ENCODE results near the gene CAMSAP1.

Gene CAMSAP1

DNA sequence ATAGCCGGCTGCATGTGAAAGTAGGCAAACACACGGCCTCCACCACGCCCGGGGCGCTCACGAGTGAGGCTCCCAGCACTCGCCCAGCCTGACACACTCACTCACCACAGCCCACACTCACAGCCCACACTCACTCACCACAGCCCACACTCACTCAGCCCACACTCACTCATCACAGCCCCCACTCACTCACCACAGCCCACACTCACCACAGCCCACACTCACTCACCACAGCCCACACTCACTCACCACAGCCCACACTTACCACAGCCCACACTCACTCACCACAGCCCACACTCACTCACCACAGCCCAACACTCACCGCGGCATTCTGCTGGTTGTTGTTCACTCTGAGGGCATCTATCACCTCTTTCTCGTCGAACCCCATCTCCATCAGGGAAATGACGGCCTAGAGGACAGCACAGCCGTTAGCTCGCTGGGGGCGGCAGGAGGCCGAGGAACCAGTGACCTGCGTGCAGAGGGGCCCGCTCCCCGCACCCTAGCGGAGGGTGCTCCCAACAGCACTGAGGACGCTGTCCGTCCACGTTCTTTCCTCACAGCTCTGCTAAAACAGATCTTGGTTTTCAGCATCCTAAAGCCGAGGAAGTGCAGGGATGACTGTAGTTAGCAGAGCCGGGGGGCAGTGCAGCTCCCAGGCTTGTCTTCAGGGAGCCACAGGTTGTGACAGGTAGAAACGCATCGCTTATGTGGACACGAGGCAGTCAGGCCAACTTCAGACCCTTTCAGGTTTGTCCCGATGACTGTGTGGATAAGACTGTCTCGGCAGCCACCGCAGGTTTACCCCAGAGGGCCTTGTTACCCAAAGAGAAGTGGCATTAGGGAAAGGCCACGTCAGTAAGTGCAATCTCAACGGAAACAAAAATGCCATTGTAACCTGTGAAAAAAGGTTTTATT, 32.3 kb upstream of the CAMSAP1 start:
- DNase-seq = no peak

DNA sequence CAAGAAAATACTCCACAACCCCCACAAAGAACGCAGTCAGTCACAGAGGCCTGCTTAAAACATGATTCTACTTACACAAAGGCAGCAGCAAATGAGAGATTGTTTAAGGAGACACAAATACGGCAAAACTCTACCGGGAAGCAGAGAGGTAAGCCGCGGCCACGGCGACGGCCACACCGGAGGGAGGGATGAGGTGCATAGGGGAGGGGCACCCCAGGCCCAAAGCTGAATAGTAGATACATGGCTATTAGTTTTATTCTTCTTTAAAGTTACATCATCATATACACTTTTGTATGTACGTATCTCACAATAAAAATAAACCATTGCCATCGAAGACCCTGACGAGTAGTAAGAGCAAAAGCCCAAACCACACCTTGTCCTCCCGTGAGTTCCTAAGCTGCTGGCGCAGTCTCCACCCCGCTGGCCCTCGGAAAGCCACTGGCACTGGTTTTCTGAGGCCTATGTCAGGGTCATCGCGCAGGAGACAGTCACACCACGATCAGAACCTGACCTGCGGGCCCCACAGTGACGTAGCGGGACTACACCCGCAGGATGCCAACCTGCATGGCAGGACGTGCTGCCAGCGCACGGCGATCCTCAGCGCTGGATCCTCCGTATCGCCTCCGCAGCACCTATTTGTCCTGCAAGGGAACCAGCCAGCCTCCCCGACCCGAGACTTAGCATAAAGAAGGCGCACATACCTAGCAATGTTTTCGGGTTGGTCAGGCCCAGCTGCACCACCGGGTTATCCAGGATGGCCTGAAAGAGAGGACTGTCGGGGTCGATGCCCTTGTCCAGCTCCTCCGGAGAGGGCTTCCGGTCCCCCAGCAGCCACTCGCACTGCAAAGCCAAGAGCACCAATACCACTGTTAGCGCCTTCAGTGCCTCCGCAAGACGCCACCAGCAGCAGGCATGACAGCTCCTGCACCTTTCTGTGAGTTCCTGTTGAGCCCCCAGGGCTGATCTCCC, 30.5 kb upstream of the CAMSAP1 start:
- no peak for DNase-seq

DNA sequence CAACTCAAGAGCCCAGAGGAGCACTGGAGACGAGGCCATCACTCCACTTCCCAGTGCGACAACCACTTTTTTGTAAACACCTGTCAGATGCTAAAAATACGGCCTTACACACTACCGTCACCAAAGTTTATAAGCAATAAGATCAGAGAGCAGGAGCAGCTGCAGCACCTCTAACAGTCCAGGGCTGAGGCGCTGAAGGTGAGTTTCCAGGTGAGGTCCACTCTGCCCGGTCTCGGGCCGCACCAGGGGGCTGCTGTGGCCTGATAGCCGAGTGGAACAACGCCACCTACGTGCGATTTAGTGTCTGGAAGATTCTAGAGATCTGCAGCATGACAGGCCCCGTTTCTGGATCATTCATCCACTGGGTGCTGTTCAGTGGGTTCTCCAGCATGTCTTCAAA, 25.8 kb upstream of the CAMSAP1 start:
- DNase-seq = no peak

DNA sequence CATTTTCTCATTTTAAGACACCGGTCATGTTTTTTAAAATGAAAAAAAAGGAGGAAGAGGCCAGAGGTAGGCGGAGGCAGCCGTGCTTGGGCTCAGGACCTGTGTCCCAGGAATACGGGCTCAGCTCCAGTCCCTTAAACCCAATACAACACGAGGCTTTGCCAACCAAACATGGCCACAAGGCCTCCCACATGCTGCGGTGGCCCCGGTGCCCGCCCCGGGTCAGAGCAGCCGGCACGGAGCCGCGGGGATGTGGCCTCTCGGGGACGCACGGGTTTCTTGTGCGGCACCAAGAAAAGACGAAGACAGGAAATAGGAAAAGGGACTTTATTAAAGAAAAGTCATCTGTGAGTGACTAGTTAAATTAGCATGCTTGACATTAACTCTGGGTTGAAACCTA, 25.3 kb upstream of the CAMSAP1 start:
- DNase-seq = no peak

DNA sequence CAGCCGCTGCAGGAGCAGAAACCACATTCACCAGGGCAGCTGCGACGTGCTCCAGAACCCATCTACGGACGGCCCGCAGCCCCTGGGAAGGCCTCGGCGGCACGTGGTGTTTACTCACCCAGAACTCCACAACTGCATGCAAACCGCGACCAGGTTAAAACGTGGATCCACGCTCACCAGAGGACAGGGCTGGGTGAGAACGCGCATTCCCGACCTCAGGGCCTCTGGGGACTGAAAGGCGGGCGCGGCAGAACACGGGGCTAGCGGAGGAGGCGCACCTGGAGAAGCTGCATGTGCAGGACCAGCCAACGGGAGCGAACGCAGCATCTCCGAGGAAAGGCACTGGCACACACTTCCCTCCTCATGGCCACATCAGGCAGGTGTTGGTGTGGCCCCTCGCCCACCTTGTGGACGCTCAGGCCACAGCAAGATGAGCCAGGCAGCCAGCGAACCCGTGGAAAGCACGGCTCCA, 24.0 kb upstream of the CAMSAP1 start:
- no peak for DNase-seq

DNA sequence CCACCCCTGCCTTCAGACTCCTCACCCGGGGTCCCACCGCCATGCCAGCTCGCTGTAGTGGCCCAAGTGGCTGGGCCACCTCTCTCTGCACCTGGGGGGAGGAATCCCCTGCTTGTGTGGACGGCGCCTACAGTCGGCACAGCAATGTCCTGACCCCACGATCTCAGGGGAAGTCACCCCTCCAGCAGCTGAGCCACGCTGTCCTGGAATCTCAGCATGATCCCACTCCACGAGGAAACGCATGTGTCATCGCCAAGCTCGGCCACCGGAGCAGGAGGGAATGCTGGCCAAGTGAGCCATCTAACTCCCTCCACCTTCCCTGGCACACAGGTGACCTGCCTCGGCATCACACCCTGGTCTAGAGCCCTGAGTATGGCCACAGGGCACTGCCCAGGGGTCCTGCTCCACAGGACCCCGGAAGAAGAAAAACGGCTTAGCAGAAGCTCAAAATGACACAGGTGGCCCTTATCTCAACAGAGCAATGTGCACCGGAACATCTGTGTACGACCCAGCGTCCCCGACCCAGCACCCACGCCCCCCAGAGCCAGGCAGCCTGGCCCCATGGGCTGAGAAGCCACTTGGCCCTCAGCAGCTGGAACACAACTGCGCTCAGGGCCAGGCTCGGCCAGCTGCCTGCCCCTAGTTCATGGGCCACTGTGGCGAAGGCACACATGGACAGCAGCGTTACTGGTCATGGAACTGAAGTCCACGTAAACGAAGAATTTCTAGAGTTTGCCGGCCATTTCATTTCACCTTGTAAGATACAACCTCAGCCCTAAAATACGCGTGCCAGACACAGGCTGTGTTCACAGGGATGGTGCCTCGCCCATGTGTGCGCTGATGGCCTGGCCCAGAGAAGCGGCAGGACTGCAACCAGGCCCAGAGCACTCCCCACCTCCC, 23.4 kb upstream of the CAMSAP1 start:
- DNase-seq = no peak

DNA sequence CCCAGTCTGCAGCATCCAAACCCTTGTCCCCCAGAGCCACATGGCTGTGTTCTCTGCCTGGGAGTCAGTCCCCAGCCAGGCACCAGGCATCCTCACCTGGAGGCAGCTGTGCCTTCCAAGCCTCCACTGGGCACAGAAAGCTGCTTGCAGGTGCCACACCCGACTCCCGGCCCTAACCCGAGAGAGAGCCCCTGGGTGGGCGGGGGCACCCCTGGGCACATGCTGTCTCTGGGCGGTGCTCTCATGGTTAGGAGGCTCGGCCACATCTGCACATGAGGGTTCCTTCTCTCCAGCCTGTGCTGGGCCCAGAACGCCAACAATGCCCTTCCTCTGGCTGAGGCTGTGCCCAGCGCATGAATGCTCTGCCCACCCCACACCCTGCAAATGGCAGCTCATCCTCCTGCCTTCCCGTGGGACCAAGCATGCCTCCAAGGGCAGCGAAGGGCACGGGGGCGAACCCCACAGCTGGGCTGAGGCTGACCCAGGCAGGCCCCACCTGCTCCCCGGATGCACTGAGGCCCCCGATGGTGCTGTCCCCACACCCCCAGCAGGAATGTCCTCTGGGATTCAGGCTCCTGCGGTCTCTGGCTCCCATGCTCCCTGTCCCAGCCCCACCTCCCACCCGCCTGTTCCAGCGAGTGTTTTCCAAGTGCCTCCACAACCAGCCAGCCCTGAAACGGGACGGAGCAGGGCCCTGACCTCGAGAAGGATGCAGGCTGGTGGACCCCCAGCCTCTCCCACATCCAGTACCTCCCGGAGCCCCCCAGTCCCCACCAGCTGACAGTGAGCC, 22.5 kb upstream of the CAMSAP1 start:
- DNase-seq = no peak

DNA sequence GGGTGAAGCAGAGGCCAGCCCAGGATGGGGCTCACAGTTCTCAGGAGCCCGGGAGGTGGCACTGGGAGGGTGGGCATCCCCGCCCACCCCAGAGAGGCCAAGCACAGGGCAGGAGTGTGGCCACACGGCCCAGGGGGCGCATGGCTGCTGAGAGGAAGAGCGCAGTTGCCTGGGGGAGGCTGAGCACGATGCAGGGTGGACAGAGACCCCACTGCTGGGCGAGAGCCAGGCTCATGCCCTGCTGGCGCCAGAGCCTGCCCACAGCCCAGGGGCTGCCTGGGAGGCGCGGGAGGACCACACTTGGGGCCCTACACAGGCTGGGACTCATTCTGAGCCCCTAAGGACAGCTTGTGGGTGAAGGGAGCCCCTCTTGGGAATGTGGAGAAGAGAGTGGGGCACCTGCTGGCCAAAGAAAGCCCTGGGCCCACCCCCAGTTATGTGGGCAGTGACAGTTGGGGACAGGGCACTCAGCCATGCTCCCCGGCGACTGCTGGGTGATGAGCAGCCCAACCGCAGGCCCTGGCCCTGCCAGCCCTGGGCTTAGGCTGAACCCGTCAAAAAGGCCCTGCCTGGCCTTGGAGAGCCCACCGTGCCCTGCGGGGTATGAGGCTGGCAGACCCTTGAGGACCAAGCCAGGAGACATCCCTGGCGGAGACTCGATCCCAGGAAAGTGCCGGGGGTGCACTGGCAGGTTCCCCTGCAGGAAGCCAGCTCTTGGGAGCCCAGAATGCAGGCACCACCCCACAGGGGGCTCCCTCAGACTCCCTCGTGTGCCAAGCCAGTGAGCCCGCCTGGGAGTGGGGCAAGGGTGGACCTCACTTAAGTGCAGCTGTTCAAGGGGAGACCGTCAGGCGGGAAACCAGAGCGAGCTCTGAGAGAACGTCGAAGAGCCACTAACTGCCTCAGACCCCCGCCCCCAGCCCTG, 21.6 kb upstream of the CAMSAP1 start:
- no peak for DNase-seq

DNA sequence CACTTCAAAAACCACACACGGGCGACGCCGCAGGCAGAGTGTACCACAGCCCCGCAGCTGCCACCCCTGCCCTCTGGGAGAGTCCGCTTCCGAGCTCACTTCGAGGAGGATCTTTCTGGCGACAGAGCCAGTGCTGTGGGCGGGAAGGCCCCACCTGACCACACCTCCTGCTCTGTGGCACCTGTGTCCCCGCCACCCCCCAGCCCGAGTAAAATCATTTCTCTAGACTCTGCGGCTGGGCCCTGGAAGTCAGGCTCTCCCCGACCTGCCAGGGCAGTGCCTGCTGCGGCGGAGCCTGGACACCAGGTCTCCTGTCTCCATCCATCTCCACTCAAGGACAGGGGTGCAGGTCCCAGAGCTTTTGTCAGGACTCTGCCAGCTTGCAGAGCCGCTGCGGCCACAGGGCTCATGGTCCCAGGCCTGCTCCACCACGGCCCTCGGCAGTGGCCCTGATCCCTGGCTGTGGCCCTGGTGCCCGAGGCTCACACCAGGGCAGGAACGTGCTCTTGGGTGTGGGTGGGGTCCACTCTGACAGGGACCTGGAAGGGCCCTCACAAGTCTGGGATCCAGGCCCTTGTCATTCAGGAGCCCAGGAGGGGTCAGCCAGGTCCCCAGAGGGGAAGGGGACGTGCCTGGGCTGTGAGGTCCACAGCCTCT, 20.9 kb upstream of the CAMSAP1 start:
- no peak for DNase-seq

DNA sequence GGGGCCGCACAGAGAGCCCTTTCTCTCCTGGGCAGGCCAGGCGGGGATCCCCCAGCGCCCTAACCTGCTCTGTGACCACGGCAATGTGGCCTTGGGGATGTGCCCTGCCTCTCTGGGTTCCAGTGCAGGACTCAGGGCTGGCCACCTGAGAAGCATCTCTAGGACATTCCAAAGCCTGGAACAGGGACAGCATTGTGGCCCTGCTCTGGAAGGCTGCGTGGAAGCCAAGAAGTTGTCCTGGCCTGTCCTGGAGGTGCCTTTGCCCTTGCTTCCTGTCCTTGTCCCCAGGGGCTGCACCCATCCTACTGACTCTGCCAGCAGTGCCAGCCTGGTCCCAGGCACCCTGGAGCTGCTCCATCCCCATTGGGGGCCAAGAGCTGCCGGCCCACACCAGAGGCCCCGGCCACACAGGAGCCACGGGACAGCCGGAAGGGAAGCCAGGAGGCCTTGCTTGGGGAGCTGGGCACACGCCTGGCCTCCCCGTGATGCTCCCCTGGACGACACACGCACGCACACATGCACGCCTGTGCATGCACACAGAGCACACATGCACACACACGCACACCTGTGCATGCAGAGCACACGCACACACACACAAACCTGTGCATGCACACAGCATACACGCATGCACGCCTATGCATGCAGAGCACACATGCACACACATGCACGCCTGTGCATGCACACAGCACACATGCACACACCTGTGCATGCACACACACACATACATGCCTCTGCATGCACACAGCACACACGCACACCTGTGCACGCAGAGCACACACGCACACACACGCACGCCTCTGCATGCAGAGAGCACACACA, 20.1 kb upstream of the CAMSAP1 start:
- no peak for DNase-seq

DNA sequence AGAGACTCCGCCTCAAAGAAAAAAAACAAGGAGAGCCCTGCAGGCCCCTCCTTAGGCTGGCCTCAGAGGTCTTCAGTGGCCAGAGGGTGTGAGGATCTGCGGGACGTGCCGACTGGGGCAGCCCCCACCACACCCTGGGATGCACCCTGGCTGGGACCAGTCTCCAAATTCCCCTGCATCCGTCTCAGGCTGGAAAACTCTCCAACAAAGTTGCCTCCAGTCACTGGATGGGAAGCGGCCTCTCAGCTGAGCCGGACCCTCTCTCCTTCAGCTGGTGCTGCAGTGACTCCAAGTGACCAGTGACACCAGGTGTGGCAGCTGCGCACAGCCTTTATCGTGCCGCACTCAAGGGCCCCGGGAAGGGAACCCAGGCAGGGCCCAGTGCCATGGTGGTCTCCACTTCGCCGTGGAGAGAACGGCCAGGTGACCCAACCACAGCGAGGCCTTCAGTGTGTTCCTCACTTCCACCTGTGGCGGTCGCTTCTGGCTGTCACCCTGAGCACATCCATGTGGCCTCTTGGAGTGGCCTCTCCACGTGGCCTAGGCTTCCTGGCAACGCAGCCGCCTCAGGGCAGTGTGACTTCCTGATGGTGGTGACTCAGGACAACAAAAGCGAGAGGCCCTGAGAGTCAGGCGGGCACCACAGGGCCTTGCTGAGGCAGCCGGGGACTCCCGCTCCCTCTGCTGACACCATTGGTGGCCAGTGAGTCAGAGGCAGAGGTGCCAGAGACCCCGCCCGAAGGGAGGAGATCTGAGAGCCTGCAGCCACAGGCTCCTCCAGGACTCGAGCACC, 19.3 kb upstream of the CAMSAP1 start:
- DNase-seq = peak; percentile 89

DNA sequence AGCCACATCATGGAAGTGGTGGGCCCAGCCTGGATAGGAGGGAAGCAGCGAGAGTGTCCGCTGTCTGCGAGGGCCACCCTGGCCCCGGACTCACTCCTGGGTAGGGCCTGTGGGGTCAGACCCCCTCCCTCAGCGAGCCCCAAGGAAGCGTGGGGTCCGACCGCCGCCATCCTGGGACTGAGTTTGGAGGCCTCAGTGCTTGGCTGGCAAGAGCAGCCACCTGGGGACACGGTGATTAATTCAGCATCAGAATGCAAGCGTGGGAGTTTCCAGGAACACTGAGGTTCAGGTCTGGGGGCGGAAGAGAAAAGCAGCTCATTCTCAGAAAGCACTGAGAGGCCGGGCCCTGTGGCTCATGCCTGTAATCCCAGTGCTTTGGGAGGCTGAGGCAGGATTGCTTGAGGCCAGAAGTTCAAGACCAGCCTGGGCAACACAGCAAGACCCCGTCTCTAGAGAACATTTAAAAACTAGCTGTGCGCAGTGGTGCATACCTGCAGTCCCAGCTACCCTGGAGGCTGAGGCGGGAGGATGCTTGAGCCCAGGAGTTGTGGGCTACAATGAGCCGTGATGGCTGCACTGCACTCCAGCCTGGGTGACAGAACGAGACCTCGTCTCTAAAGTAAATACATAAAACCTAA, 18.3 kb upstream of the CAMSAP1 start:
- no peak for DNase-seq

DNA sequence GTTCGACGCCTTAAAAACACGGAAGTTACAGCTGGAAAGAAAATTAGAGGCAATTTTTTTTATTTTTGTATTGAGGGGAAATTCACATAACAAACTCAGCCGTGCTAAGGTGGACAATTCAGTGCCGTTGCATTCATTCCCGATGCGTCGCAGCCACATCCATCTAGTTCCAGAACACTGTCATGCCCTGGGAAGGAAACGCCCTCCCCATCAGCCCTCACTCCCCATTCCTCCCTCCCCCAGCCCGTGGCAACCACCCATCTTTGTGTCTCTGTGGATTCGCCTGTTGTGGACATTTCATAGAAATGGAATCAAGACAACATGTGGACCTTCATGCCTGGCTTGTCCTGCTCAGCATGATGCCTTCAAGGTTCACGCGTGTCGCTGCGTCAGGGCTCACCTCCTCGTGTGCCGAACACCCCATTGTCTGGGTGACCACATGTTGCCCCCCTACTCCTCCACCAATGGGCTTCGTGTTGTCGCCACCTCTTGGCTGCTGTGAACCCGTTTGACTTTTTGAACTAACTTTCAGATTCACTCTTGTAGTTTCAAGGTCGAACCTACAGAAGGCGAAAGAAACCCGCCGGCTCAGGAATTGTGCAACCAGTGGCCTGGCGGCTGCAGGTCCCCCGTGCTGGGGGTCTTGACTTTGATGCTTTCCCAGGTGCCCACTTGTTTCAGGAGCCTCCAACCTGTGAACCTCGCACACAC, 17.4 kb upstream of the CAMSAP1 start:
- no peak for DNase-seq

DNA sequence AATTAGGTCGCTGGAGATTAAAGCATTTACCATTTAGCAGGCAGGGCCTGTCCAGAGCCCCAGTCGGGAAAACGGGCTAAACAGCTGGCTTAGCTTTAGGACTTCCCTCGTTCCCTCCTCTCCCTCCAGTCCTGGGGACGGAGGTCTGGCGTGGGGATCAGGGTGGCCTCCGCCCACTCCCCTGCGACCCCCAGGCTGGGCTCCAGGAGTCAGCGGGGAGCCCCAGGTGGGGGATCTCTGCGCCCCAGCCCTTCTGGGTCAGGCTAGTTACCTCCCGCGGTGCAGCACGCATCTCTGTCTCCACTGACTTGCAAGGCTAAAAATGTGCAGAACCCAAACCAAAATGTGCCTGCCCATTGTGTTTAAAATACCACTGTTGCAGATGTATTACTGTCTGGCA, 16.2 kb upstream of the CAMSAP1 start:
- no peak for DNase-seq

DNA sequence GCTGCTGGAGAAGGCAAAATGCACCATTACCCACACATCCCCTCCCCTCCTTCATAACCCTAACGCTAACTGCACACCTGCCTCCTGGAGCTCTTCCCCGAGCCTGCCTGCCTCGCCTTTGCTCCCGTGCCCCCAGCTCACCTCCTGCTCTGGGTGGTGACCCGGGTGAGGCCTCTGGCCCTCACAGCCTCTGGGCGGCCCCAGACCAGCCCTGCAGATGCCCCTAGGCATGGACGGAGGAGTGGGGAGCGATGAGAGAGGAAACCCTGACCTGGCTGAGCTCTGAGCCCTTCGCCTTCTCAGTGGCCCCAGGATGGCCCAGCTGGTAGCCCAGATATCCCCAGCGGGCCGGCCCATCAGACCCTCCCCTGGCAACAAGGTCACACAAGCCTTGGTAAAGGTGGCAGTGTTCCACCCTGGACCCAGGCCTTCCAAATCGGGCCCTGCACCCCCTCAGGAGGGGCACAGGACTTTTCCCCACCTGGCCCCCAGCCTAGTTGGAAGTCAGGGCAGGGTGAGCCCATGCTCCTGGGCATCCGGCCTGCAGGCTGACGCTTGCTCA, 14.5 kb upstream of the CAMSAP1 start:
- DNase-seq = no peak

DNA sequence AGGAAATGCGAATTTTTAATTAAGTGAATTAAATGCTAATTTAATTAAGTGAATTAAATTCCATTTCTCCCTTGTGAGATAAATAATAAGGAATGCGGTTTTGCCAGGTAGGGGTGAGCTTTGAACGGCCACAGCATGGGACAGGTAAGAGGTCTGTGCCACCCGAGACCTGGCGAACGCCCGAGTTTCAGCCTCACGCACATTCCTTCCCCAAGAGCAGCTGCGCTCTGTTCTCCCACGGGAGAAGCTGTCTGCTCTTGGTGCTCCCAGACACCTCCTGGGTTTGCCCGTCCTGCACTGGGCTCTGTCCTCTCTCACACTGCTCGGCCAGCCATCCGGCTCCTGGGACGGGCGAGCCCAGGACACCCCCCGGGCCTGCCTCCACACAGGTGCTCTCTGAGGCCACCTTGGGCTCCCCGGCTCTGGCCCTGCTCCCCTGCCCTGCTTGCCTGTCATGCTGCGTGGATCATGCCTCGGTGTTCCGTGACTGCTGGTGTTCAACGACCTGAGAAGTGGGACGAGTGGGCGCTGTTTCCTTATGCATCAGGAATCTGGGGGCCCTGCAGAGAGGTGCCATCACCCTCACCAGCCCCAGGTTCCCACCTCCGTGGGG, 13.7 kb upstream of the CAMSAP1 start:
- DNase-seq = no peak
